AG10803 (cell line): Measurements from ENCODE around the gene CAV2.

Experiments
- DNase-seq: peaks from one replicate; pipeline ENCODE4 v3.0.0; 2010; ENCODE audit warnings: low read depth
- H3K4me3 ChIP-seq: 2 replicates; pipeline ENCODE4 v1.5.1; 2011; ENCODE audit warnings: mild to moderate bottlenecking, low read length, control low read depth
- CTCF ChIP-seq: conservative IDR thresholded peaks from 2 replicates; pipeline ENCODE4 v1.5.1; 2011; ENCODE audit warnings: mild to moderate bottlenecking, low read length, control low read depth, inconsistent platforms

The CAV2 gene

DNA sequence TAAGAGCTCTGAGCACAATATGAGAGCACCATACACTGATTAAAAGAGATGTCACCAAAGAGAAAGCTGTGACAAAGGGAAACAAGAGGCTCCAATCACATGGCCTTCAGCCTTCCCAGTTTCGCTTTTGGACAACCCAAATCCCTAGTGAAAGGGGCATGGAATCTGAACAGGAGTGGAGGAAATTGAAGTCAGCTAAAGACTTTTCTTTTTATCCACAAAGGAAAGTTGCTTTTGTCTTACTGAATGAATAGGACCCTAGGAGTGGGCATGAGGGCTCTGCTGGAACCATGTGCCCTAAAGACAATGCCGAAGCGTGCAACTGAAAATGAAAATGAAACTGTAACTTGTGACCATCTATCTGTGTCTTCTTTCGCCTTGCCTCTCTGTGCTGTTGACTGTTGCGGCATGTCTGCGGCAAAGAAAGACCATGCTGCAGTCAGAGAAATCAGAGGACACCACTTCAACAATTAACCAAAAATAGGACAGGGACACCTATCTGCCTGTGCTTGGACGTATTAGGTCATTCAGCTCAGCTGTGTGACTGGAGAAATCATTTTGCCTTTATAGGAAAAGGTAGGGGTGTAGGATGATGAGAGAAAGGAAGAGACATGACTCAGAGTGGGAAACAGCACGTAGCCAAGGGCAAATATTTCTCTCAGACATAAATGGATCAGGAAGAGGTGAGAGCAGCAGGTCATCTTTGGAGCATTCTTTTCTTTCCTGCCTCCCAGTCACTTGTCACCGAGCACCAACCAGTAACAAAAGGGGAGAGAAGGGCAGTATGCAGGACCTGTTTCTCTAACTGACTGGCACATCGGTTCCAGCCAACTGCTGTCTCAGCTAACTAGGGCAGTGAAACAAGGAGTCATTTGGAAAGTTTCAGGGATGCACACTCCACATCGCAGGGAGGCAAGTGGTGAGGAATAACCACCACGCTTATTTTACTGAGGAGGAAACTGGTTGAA lies 12.3 kb downstream of the CAV2 start:
- H3K4me3 ChIP-seq, result peak overlapping the region; percentile 39
- no peak for TF ChIP-seq CTCF
- peak; percentile 23 for DNase-seq

GRCh38 chr7:116512520-116513188 lies 13.1 kb downstream of the CAV2 start:
- H3K4me3 ChIP-seq, result peak overlapping the region; percentile 39; the same call in 1 of the 2 replicates
- DNase-seq, result peak; percentile 42
- no peak for TF ChIP-seq CTCF

- TF ChIP-seq CTCF, result no peak
- no peak for DNase-seq
- no peak overlapping the region for H3K4me3 ChIP-seq
These were observed 16.0 kb downstream of the CAV2 start for GRCh38 chr7:116515584-116515983.

- H3K4me3 ChIP-seq, result no peak overlapping the region
- no peak for TF ChIP-seq CTCF
- DNase-seq, result no peak
These were observed 16.8 kb downstream of the CAV2 start for GRCh38 chr7:116516324-116516723.

- no peak for TF ChIP-seq CTCF
- H3K4me3 ChIP-seq, result no peak overlapping the region
These were observed 18.1 kb downstream of the CAV2 start for GRCh38 chr7:116517626-116518025.

GRCh38 chr7:116518961-116519360 lies 19.4 kb downstream of the CAV2 start:
- DNase-seq, result no peak
- no peak for TF ChIP-seq CTCF
- no peak overlapping the region for H3K4me3 ChIP-seq

More at GRCh38 chr7:116517626-116518025, 18.1 kb downstream of the CAV2 start:
- no peak for DNase-seq
